ENCODE measurements around the gene MRPS35.
"Not testable (repeated sequence)": the region's sequence is repeated elsewhere in the genome, so short reads cannot be mapped to it uniquely, and the experiment has no call there.

Gene MRPS35

GRCh38 chr12:27732281-27732680 is 21.6 kb downstream of the MRPS35 start:
- Mint-ChIP-seq H3K36me3 (peaks cover 33% of the 10 kb centered on the region), H3K27ac (no peak overlapping the region), H3K4me1 (no peaks in the 10 kb centered on the region), H3K27me3 (no peaks in the 10 kb centered on the region), H3K4me3 (no peak overlapping the region), H3K9me3 (no peaks in the 10 kb centered on the region)
- CTCF ChIA-PET = interaction anchor here (0.7 to 9.7 kb wide), 11 partner anchors 9 to 308 kb away, joined by 3 to 106 read pairs (median 4); no protein-coding TSS in a partner anchor
- DNase-seq = peak; percentile 24

- peak; percentile 52 for DNase-seq
- H3K27me3 Mint-ChIP-seq = no peaks in the 10 kb centered on the region
- no peaks in the 10 kb centered on the region for H3K4me1 Mint-ChIP-seq
- CTCF ChIA-PET = interaction anchor here (0.7 to 9.7 kb wide), 16 partner anchors 8 to 1140 kb away, joined by 3 to 106 read pairs (median 4); partner anchors contain the start of genes KLHL42 and MANSC4
- no peak overlapping the region for H3K4me3 Mint-ChIP-seq
- no peak overlapping the region for H3K27ac Mint-ChIP-seq
- H3K36me3 Mint-ChIP-seq = peaks cover 37% of the 10 kb centered on the region
- H3K9me3 Mint-ChIP-seq = no peaks in the 10 kb centered on the region
Observed at GRCh38 chr12:27733052-27733656, 22.5 kb downstream of the MRPS35 start.

DNA sequence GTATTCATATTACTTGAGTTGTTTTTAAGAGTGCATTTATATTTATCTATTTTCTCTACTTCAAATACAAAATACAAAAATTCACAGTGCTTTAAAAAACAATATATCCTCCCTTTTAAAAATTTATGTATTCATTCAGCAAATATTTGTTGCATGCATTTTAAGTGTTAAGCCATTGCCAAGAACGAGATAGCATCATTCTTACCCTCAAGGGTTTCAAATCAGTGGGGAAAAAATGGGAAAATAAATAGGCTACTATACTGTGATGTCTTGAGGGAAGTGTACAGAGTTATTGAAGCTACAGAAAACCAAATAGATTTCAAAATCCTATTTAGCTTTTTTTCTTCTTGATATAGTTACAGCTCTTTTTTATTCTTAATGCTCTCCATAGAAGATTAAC is 23.2 kb downstream of the MRPS35 start:
- Mint-ChIP-seq H3K4me3 (no peak overlapping the region), H3K36me3 (peaks cover 37% of the 10 kb centered on the region), H3K27ac (no peak overlapping the region), H3K9me3 (no peaks in the 10 kb centered on the region), H3K27me3 (no peaks in the 10 kb centered on the region), H3K4me1 (no peaks in the 10 kb centered on the region)
- DNase-seq = no peak
- CTCF ChIA-PET = interaction anchor here (0.6 to 9.7 kb wide), 12 partner anchors 9 to 1139 kb away, joined by 3 to 106 read pairs (median 5); partner anchors contain the start of genes KLHL42 and MANSC4

GRCh38 chr12:27734321-27734720 is 23.7 kb downstream of the MRPS35 start:
- H3K27ac Mint-ChIP-seq, DNase-seq, H3K27me3 Mint-ChIP-seq, H3K9me3 Mint-ChIP-seq, H3K4me3 Mint-ChIP-seq, H3K4me1 Mint-ChIP-seq: not testable (repeated sequence)
- CTCF ChIA-PET = interaction anchor here (0.6 to 9.7 kb wide), 8 partner anchors 10 to 1139 kb away, joined by 3 to 106 read pairs (median 4); no protein-coding TSS in a partner anchor
- H3K36me3 Mint-ChIP-seq = peaks cover 35% of the 10 kb centered on the region

GRCh38 chr12:27743601-27744000 is 33.0 kb downstream of the MRPS35 start:
- Mint-ChIP-seq H3K27ac (no peak overlapping the region), H3K4me1 (peaks cover 4% of the 10 kb centered on the region), H3K9me3 (no peaks in the 10 kb centered on the region), H3K36me3 (peaks cover 41% of the 10 kb centered on the region), H3K4me3 (no peak overlapping the region), H3K27me3 (no peaks in the 10 kb centered on the region)
- CTCF ChIA-PET = no interaction called here
- no peak for DNase-seq

- not testable (repeated sequence) for H3K27me3 Mint-ChIP-seq, H3K4me3 Mint-ChIP-seq, H3K4me1 Mint-ChIP-seq, DNase-seq, H3K9me3 Mint-ChIP-seq, H3K27ac Mint-ChIP-seq
- CTCF ChIA-PET = interaction anchor here (0.9 to 1.2 kb wide), 2 partner anchors 12 to 76 kb away, joined by 3 to 4 read pairs; no protein-coding TSS in a partner anchor
- H3K36me3 Mint-ChIP-seq = peaks cover 35% of the 10 kb centered on the region
Observed at GRCh38 chr12:27745734-27746133, 35.1 kb downstream of the MRPS35 start.

DNA sequence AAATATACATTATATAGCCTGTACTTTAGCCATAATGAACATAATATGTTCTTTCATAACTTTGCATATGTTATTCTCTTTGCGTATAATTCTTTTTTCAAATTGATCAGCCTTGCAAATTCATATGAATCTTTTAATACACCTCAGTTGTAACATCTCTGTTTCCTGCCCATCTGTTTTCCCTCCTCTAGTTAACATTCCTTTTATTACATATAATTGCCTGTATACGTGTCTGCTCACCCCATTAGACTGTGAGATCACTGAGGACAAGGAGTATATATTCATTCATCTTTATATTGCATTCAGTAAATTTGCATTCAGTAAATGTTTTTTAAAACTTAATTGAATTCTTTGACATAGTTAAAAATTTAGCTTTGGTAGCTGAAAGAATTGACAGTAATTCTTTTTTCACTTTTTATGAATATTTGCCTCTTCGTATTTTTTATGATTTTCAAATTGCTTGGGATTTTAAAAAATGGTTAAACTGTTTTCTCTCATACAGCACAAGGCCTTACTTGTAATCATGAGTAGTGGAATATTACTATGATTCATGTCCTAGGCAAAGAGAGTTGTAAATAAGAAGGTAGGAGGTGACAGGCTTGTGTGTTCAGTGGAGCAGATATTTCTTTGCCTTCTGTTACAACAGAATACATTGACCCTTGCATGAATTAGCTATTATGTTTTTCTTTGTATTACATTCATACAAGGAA is 36.6 kb downstream of the MRPS35 start:
- Mint-ChIP-seq H3K27ac (no peak overlapping the region), H3K27me3 (no peaks in the 10 kb centered on the region), H3K4me1 (no peaks in the 10 kb centered on the region), H3K36me3 (peaks cover 33% of the 10 kb centered on the region), H3K4me3 (no peak overlapping the region), H3K9me3 (no peaks in the 10 kb centered on the region)
- no peak for DNase-seq
- CTCF ChIA-PET = interaction anchor here (0.5 kb wide), 1 partner anchor 925 kb away, joined by 3 read pairs; no protein-coding TSS in a partner anchor

- H3K27ac Mint-ChIP-seq = no peak overlapping the region
- no peak overlapping the region for H3K4me3 Mint-ChIP-seq
- CTCF ChIA-PET = interaction anchor here (0.7 kb wide), 1 partner anchor 83 kb away, joined by 3 read pairs; no protein-coding TSS in a partner anchor
- H3K27me3 Mint-ChIP-seq = no peaks in the 10 kb centered on the region
- no peak for DNase-seq
- H3K9me3 Mint-ChIP-seq = no peaks in the 10 kb centered on the region
- H3K4me1 Mint-ChIP-seq = no peaks in the 10 kb centered on the region
- peaks cover 26% of the 10 kb centered on the region for H3K36me3 Mint-ChIP-seq
Observed at GRCh38 chr12:27751386-27752047, 40.9 kb downstream of the MRPS35 start.

DNA sequence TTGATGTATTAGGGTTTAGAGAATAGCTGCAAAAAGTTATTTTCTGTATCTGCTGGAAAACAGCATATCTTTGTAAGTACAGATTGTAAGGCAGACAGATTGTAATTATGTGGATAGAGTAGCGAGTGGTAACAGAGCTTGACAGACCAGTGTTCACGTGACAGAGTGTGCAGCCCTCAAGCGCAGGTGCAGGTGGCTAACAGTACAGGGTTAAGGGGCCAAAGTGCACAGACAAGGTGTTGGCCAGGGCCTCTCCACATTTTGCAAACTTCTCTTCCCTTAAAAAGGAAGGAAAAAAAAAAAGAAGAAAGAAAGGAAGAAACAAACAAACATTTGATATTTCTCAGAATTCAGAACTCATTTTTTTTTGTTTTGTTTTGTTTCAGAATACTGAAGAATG is 44.2 kb downstream of the MRPS35 start:
- H3K36me3 Mint-ChIP-seq = peaks cover 24% of the 10 kb centered on the region
- CTCF ChIA-PET = interaction anchor here (0.9 to 1.3 kb wide), 2 partner anchors 22 to 66 kb away, joined by 3 read pairs; no protein-coding TSS in a partner anchor

DNA sequence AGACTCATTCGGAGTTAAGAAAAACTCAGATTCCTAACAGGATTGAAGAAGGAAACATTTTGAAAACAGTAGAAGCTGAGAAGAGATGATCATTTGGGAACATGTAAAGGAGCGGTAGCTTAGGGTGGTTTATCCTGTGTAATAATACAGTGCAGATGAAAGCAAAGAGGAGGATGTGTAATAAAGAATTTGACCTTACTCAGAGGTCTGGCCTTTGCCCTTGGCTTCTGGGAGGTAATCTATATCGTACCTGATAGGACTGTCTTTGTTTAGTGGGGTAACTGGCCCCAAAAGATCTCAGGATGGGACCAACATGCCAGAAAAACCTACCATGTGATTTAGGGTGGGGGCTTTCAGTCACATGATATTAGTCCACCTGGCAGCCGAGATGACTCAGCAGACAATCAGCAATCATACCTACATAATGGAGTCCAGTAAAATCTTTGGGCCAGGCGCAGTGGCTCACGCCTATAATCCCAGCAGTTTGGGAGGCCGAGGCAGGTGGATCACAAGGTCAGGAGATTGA is 46.1 kb downstream of the MRPS35 start:
- Mint-ChIP-seq H3K4me3 (no peak overlapping the region), H3K4me1 (peaks cover 4% of the 10 kb centered on the region), H3K9me3 (no peaks in the 10 kb centered on the region), H3K36me3 (peaks cover 25% of the 10 kb centered on the region), H3K27me3 (no peaks in the 10 kb centered on the region), H3K27ac (no peak overlapping the region)
- no peak for DNase-seq
- CTCF ChIA-PET = no interaction called here

More for the DNA sequence above, 44.2 kb downstream of the MRPS35 start:
- Mint-ChIP-seq H3K9me3 (no peaks in the 10 kb centered on the region), H3K4me1 (no peaks in the 10 kb centered on the region), H3K4me3 (no peak overlapping the region), H3K27ac (no peak overlapping the region), H3K27me3 (no peaks in the 10 kb centered on the region)
- DNase-seq = no peak

- Mint-ChIP-seq H3K9me3 (no peaks in the 10 kb centered on the region), H3K36me3 (peaks cover 4% of the 10 kb centered on the region), H3K27ac (peak overlapping the region; percentile 39), H3K4me3 (no peak overlapping the region), H3K27me3 (no peaks in the 10 kb centered on the region), H3K4me1 (peaks cover 23% of the 10 kb centered on the region)
- peak; percentile 36 for DNase-seq
- CTCF ChIA-PET = no interaction called here
Observed at GRCh38 chr12:27762757-27763156, 52.1 kb downstream of the MRPS35 start.

GRCh38 chr12:27766587-27766986 is 56.0 kb downstream of the MRPS35 start:
- no peaks in the 10 kb centered on the region for H3K9me3 Mint-ChIP-seq
- H3K27me3 Mint-ChIP-seq = no peaks in the 10 kb centered on the region
- H3K36me3 Mint-ChIP-seq = no peaks in the 10 kb centered on the region
- H3K27ac Mint-ChIP-seq = no peak overlapping the region
- no peak overlapping the region for H3K4me3 Mint-ChIP-seq
- CTCF ChIA-PET = no interaction called here
- peaks cover 25% of the 10 kb centered on the region for H3K4me1 Mint-ChIP-seq
- DNase-seq = no peak

DNA sequence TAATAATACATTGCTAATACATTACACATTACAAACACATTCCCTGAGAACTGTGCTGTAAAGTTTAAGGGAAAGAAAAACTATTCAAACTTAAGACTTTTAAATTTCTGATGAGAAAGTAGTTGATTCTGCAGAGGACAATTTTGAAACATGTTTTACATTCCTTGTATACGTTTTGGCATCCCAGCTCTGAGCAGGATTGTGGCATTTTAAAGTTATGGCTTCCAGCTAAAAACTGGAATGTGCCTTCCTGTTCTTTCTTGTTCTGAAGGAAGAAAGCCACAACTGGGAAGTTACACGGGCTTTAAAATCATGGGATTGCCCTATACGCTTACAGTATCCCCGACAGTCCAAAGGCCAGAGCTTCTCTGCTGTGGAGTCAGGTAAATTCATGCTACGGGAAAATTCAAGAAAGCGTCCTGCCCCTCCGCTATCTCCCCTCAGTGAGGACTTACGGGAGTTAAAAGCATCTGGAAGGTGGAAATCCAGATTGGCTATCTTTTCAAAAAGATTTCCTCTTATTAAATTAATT is 58.6 kb downstream of the MRPS35 start:
- Mint-ChIP-seq H3K27me3 (no peaks in the 10 kb centered on the region), H3K4me1 (peaks cover 13% of the 10 kb centered on the region), H3K27ac (no peak overlapping the region), H3K9me3 (no peaks in the 10 kb centered on the region), H3K36me3 (no peaks in the 10 kb centered on the region), H3K4me3 (no peak overlapping the region)
- CTCF ChIA-PET = no interaction called here
- no peak for DNase-seq
